ENCODE measurements around the gene SH3BGR.

The SH3BGR gene

GRCh38 chr21:39483917-39484316 lies 32.1 kb downstream of the SH3BGR start:
- CTCF ChIA-PET, result no interaction called here
- no peak for DNase-seq (ENCODE audit: extremely low spot score)
- POLR2A ChIA-PET, result no interaction called here
- no peak for TF ChIP-seq FOXK2 (IDR thresholded peaks at IDR 0.05)
- TF ChIP-seq FOXM1 (IDR thresholded peaks at IDR 0.05; ENCODE audit: borderline replicate concordance), result no peak
- TF ChIP-seq FOXA1 (IDR thresholded peaks at IDR 0.05), result no peak
- no peak for TF ChIP-seq HDGF (IDR thresholded peaks at IDR 0.05; ENCODE audit: borderline replicate concordance)
- no peak for TF ChIP-seq ZNF384 (IDR thresholded peaks at IDR 0.05)

DNA sequence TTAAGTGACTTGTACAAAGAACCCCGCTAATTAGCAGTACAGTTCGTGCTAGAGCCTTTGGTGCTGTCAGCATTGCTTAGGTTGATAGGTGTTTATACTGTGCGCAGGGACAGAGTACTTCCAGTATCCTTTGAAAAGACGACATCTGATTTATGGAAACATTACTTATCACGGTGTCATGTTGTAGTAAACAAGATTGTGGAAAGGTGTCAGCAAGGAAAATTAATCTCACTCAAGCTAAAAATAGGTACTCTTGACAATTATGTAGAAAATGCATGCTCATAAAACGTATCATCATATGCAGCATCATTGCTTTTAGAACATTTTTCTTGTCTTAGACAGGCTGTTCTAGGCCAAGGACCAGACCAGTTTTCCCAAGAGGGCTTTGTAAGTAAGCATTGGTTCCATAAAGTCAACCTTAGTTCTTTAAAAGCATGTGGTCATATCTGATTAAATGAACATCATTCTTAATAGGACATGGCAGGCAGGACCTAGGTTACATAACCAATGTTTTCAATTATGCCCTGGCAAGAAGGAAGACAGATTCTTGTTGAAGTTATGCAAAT lies 33.0 kb downstream of the SH3BGR start:
- ChIA-PET POLR2A (no interaction called here), CTCF (no interaction called here)
- DNase-seq (ENCODE audit: extremely low spot score), result no peak
- no peak for TF ChIP-seq ARNT (IDR thresholded peaks at IDR 0.05)
- TF ChIP-seq NFRKB (IDR thresholded peaks at IDR 0.05), result no peak
- TF ChIP-seq L3MBTL2 (conservative IDR thresholded peaks at IDR 0.05), result no peak
- no peak for TF ChIP-seq PKNOX1 (IDR thresholded peaks at IDR 0.05)
- no peak for TF ChIP-seq TARDBP (IDR thresholded peaks at IDR 0.05)
- no peak for TF ChIP-seq HDGF (IDR thresholded peaks at IDR 0.05; ENCODE audit: borderline replicate concordance)
- TF ChIP-seq ELF4 (IDR thresholded peaks at IDR 0.05), result no peak
- no peak for TF ChIP-seq ZNF384 (IDR thresholded peaks at IDR 0.05)
- no peak for TF ChIP-seq FOXM1 (IDR thresholded peaks at IDR 0.05; ENCODE audit: borderline replicate concordance)
- no peak for TF ChIP-seq SUZ12 (IDR thresholded peaks at IDR 0.05)
- TF ChIP-seq BHLHE40 (IDR thresholded peaks at IDR 0.05; ENCODE audit: borderline replicate concordance), result no peak
- TF ChIP-seq SP1 (IDR thresholded peaks at IDR 0.05), result no peak
- no peak for TF ChIP-seq CTBP1 (IDR thresholded peaks at IDR 0.05; ENCODE audit: borderline replicate concordance)
- TF ChIP-seq FOXK2 (IDR thresholded peaks at IDR 0.05), result no peak
- no peak for TF ChIP-seq FOXA1 (IDR thresholded peaks at IDR 0.05)
- no peak for TF ChIP-seq LEF1 (IDR thresholded peaks at IDR 0.05; ENCODE audit: borderline replicate concordance)

DNA sequence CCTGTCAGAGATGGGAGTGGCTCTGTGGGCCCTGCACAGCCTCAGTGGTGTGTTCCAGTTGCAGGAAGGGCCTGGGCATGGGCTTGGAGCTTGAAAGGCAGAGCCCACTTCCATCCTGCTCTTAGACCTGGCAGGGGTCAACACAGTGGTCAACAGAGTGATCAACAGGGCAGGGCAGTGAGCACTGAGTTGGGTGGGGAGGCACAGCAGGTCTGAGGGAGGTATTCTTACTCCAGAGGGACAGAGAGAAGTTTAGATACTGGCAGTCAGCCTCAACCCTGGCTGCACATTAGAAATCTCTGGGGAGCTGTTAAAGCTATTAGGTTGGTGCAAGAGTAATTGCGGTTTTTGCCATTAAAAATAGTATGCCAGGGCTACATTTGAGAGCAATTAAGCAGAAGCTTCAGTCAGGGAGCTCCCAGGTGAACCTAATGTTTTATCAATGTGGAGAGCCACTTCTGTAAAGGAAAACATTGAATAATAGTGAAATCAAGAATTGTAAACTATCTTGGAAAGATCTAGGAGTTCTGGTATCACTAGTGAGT lies 37.7 kb downstream of the SH3BGR start:
- no peak for TF ChIP-seq ELF4 (IDR thresholded peaks at IDR 0.05)
- TF ChIP-seq ARNT (IDR thresholded peaks at IDR 0.05), result no peak
- TF ChIP-seq BHLHE40 (IDR thresholded peaks at IDR 0.05; ENCODE audit: borderline replicate concordance), result no peak
- no peak for TF ChIP-seq L3MBTL2 (conservative IDR thresholded peaks at IDR 0.05)
- TF ChIP-seq NFRKB (IDR thresholded peaks at IDR 0.05), result no peak
- TF ChIP-seq SUZ12 (IDR thresholded peaks at IDR 0.05), result no peak
- TF ChIP-seq FOXM1 (IDR thresholded peaks at IDR 0.05; ENCODE audit: borderline replicate concordance), result no peak
- no peak for TF ChIP-seq FOXK2 (IDR thresholded peaks at IDR 0.05)
- TF ChIP-seq SP1 (IDR thresholded peaks at IDR 0.05), result no peak
- TF ChIP-seq FOXA1 (IDR thresholded peaks at IDR 0.05), result no peak
- TF ChIP-seq PKNOX1 (IDR thresholded peaks at IDR 0.05), result no peak
- TF ChIP-seq LEF1 (IDR thresholded peaks at IDR 0.05; ENCODE audit: borderline replicate concordance), result no peak
- TF ChIP-seq CTBP1 (IDR thresholded peaks at IDR 0.05; ENCODE audit: borderline replicate concordance), result no peak
- no peak for TF ChIP-seq TARDBP (IDR thresholded peaks at IDR 0.05)
- TF ChIP-seq ZNF384 (IDR thresholded peaks at IDR 0.05), result no peak
- CTCF ChIA-PET, result interaction anchor here (0.9 kb wide), 1 partner anchor 217 kb away, joined by 3 read pairs; no protein-coding TSS in a partner anchor
- no peak for DNase-seq (ENCODE audit: extremely low spot score)
- POLR2A ChIA-PET, result no interaction called here

- POLR2A ChIA-PET, result no interaction called here
- no peak for TF ChIP-seq SP1 (IDR thresholded peaks at IDR 0.05)
- TF ChIP-seq ELF4 (IDR thresholded peaks at IDR 0.05), result no peak
- no peak for TF ChIP-seq SUZ12 (IDR thresholded peaks at IDR 0.05)
- TF ChIP-seq TARDBP (IDR thresholded peaks at IDR 0.05), result no peak
- no peak for TF ChIP-seq NFRKB (IDR thresholded peaks at IDR 0.05)
- no peak for TF ChIP-seq ZNF384 (IDR thresholded peaks at IDR 0.05)
- no peak for TF ChIP-seq ARNT (IDR thresholded peaks at IDR 0.05)
- no peak for TF ChIP-seq FOXA1 (IDR thresholded peaks at IDR 0.05)
- no peak for TF ChIP-seq L3MBTL2 (conservative IDR thresholded peaks at IDR 0.05)
- CTCF ChIA-PET, result no interaction called here
- DNase-seq (ENCODE audit: extremely low spot score), result no peak
These were observed 47.4 kb downstream of the SH3BGR start for GRCh38 chr21:39499156-39499555.

- TF ChIP-seq SP1 (IDR thresholded peaks at IDR 0.05) (no peak), ELF4 (IDR thresholded peaks at IDR 0.05) (no peak), FOXK2 (IDR thresholded peaks at IDR 0.05) (no peak), BHLHE40 (IDR thresholded peaks at IDR 0.05; ENCODE audit: borderline replicate concordance) (no peak), TARDBP (IDR thresholded peaks at IDR 0.05) (no peak), L3MBTL2 (conservative IDR thresholded peaks at IDR 0.05) (no peak), NFRKB (IDR thresholded peaks at IDR 0.05) (no peak), CTBP1 (IDR thresholded peaks at IDR 0.05; ENCODE audit: borderline replicate concordance) (no peak), PKNOX1 (IDR thresholded peaks at IDR 0.05) (no peak), ARNT (IDR thresholded peaks at IDR 0.05) (no peak), SUZ12 (IDR thresholded peaks at IDR 0.05) (no peak), HDGF (IDR thresholded peaks at IDR 0.05; ENCODE audit: borderline replicate concordance) (no peak), FOXM1 (IDR thresholded peaks at IDR 0.05; ENCODE audit: borderline replicate concordance) (no peak), ZNF384 (IDR thresholded peaks at IDR 0.05) (no peak), LEF1 (IDR thresholded peaks at IDR 0.05; ENCODE audit: borderline replicate concordance) (no peak), FOXA1 (IDR thresholded peaks at IDR 0.05) (no peak)
- DNase-seq (ENCODE audit: extremely low spot score), result no peak
- ChIA-PET CTCF (no interaction called here), POLR2A (no interaction called here)
These were observed 50.9 kb downstream of the SH3BGR start for GRCh38 chr21:39502631-39503030.

DNA sequence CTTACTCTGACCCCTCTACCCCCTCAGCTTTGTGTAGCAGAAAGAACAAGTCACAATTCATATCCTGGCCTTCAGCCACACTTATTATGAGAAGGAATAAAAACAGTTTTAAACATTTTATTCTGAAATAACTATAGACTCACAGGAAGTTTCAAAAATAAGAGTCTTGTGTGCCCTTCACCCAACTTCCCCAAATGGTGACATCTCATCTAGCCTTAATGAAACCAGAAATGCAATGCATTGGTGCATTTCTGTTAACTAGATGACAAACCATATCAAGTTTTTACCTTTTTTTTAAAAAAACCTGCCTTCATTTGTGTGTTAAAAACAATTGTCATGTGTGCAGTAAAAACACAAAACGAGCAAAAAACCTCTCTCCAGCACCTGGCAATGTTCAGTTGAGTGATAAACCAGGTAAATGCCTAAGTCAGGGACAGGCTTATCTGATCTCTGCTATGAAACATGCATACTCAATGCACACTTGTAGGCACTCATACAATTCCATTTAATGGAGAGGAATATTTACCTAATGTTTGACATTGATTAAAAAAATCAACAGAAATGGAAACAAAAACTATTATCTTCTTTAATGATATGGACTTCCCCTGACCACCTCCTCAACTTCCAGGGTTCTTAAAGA lies 51.5 kb downstream of the SH3BGR start:
- no peak for TF ChIP-seq FOXK2 (IDR thresholded peaks at IDR 0.05)
- POLR2A ChIA-PET, result no interaction called here
- DNase-seq (ENCODE audit: extremely low spot score), result no peak
- CTCF ChIA-PET, result no interaction called here

Measured in HEK293T (cell line).